Calu3 (cell line): ENCODE results near the gene DAGLB. TPM values are rescaled to one million over a fixed set of nuclear protein-coding genes. Genes with fewer than 3 reads are reported as not detected.

Experiments used
- BruUV-seq: library from RNA; stranded (reverse); fragments of 400-500 nt; replicated peaks from 2 replicates; lab custom pipeline; 2021; lab: Mats Ljungman, UMichigan
- CTCF ChIA-PET: fragments of 300-600 bp; sonication (Branson Sonifier 250); formaldehyde crosslinking; loops from one replicate; lab custom pipeline; 2022; ENCODE audit warnings: antibody characterized with exemption; lab: Charles Lee
- DNase-seq: peaks from one replicate; pipeline ENCODE4 v3.0.0; 2022
- H3K27ac Mint-ChIP-seq: one replicate; pipeline ENCODE4 v1.8.0; 2022; ENCODE audit warnings: mixed read lengths; ENCODE audit not compliant: unreplicated experiment
- H3K27me3 Mint-ChIP-seq: one replicate; pipeline ENCODE4 v1.8.0; 2022; ENCODE audit warnings: mixed read lengths; ENCODE audit not compliant: unreplicated experiment
- H3K36me3 Mint-ChIP-seq: one replicate; pipeline ENCODE4 v1.8.0; 2022; ENCODE audit warnings: mild to moderate bottlenecking, moderate library complexity, mixed read lengths; ENCODE audit not compliant: insufficient read depth, unreplicated experiment
- H3K4me1 Mint-ChIP-seq: one replicate; pipeline ENCODE4 v1.8.0; 2022; ENCODE audit warnings: mild to moderate bottlenecking, low read depth, mixed read lengths; ENCODE audit not compliant: unreplicated experiment
- H3K4me3 Mint-ChIP-seq: one replicate; pipeline ENCODE4 v1.8.0; 2022; ENCODE audit warnings: mild to moderate bottlenecking, low read depth, moderate library complexity, mixed read lengths; ENCODE audit not compliant: unreplicated experiment
- H3K9me3 Mint-ChIP-seq: one replicate; pipeline ENCODE4 v1.8.0; 2022; ENCODE audit warnings: low read depth, mixed read lengths; ENCODE audit not compliant: unreplicated experiment
- CTCF ChIP-seq: fragments of 200-600 bp; IDR thresholded peaks from one replicate; pipeline ENCODE4 v1.8.0; 2022; ENCODE audit warnings: antibody characterized with exemption; ENCODE audit not compliant: unreplicated experiment
- intact Hi-C: fragments of 100-400 bp; cut with micrococcal nuclease; formaldehyde crosslinking; loops from one replicate; pipeline ENCODE4 v1.10.0; 2022; ENCODE audit not compliant: unreplicated experiment
- total RNA-seq: library from RNA; stranded (reverse); gene quantifications from 2 replicates; pipeline ENCODE4 v1.2.3, GENCODE V29; 2022

Gene DAGLB
- total RNA-seq, 1 experiment from 2014 or later, result 36.8 TPM

GRCh38 chr7:6444516-6445269, 3.1 kb downstream of the DAGLB start:
- TF ChIP-seq CTCF, result no peak
- H3K4me3 Mint-ChIP-seq, result no peak overlapping the region
- BruUV-seq, result no TSS peak
- intact Hi-C loops, result no loop called here
- H3K27ac Mint-ChIP-seq, result peak overlapping the region; percentile 53
- H3K27me3 Mint-ChIP-seq, result no peaks in the 10 kb centered on the region
- peaks cover 88% of the 10 kb centered on the region for H3K36me3 Mint-ChIP-seq
- no peaks in the 10 kb centered on the region for H3K9me3 Mint-ChIP-seq
- CTCF ChIA-PET, result no interaction called here
- DNase-seq, result no peak
- peaks cover 38% of the 10 kb centered on the region for H3K4me1 Mint-ChIP-seq

- H3K9me3 Mint-ChIP-seq, result no peaks in the 10 kb centered on the region
- CTCF ChIA-PET, result no interaction called here
- DNase-seq, result peak; percentile 55
- H3K27me3 Mint-ChIP-seq, result no peaks in the 10 kb centered on the region
- intact Hi-C loops, result no loop called here
- peak overlapping the region; percentile 0 for H3K4me3 Mint-ChIP-seq
- no TSS peak for BruUV-seq
- H3K4me1 Mint-ChIP-seq, result peaks cover 29% of the 10 kb centered on the region
- H3K27ac Mint-ChIP-seq, result peak overlapping the region; percentile 53
- no peak for TF ChIP-seq CTCF
- peaks cover 83% of the 10 kb centered on the region for H3K36me3 Mint-ChIP-seq
These were observed 4.3 kb downstream of the DAGLB start for GRCh38 chr7:6443372-6443941.

GRCh38 chr7:6442114-6442513, 5.6 kb downstream of the DAGLB start:
- Mint-ChIP-seq H3K9me3 (no peaks in the 10 kb centered on the region), H3K4me3 (no peak overlapping the region), H3K27ac (no peak overlapping the region), H3K27me3 (no peaks in the 10 kb centered on the region), H3K36me3 (peaks cover 69% of the 10 kb centered on the region), H3K4me1 (peaks cover 29% of the 10 kb centered on the region)
- TF ChIP-seq CTCF, result no peak
- DNase-seq, result no peak
- CTCF ChIA-PET, result no interaction called here
- BruUV-seq, result no TSS peak
- intact Hi-C loops, result no loop called here

GRCh38 chr7:6440381-6440780, 7.4 kb downstream of the DAGLB start:
- H3K4me3 Mint-ChIP-seq, result no peak overlapping the region
- TF ChIP-seq CTCF, result no peak
- H3K4me1 Mint-ChIP-seq, result peaks cover 37% of the 10 kb centered on the region
- peaks cover 65% of the 10 kb centered on the region for H3K36me3 Mint-ChIP-seq
- H3K27ac Mint-ChIP-seq, result no peak overlapping the region
- no TSS peak for BruUV-seq
- CTCF ChIA-PET, result interaction anchor here (0.7 kb wide), 1 partner anchor 48 kb away, joined by 3 read pairs; no protein-coding TSS in a partner anchor
- H3K9me3 Mint-ChIP-seq, result no peaks in the 10 kb centered on the region
- no peaks in the 10 kb centered on the region for H3K27me3 Mint-ChIP-seq
- no peak for DNase-seq
- intact Hi-C loops, result no loop called here
